ENCODE measurements around the gene AKAP6.

The AKAP6 gene

GRCh38 chr14:32329146-32329545 lies at the start of gene AKAP6:
Gene AKAP6 (plus strand): TSS chr14:32329298. CDS start chr14:32433494, 104,196 bp downstream.
- no peak for DNase-seq

- DNase-seq: no peak
Measured at GRCh38 chr14:32286602-32287001, 42.5 kb upstream of the AKAP6 start.

GRCh38 chr14:32296366-32296765 lies 32.7 kb upstream of the AKAP6 start:
- DNase-seq: no peak

GRCh38 chr14:32298346-32298745 lies 30.8 kb upstream of the AKAP6 start:
- no peak for DNase-seq

- no peak for DNase-seq
Measured at GRCh38 chr14:32300136-32300535, 29.0 kb upstream of the AKAP6 start.

GRCh38 chr14:32303865-32304264 lies 25.2 kb upstream of the AKAP6 start:
- DNase-seq: no peak

GRCh38 chr14:32304296-32304695 lies 24.8 kb upstream of the AKAP6 start:
- no peak for DNase-seq

- no peak for DNase-seq
Measured at GRCh38 chr14:32306549-32306948, 22.5 kb upstream of the AKAP6 start.

GRCh38 chr14:32307881-32308582 lies 21.1 kb upstream of the AKAP6 start:
- no peak for DNase-seq

- no peak for DNase-seq
Measured at GRCh38 chr14:32310876-32311275, 18.2 kb upstream of the AKAP6 start.

GRCh38 chr14:32311294-32312009 lies 17.6 kb upstream of the AKAP6 start:
- no peak for DNase-seq

GRCh38 chr14:32312010-32312331 lies 17.1 kb upstream of the AKAP6 start:
- no peak for DNase-seq

GRCh38 chr14:32313844-32314376 lies 15.2 kb upstream of the AKAP6 start:
- DNase-seq: no peak

- no peak for DNase-seq
Measured at GRCh38 chr14:32318087-32318795, 10.9 kb upstream of the AKAP6 start.

- no peak for DNase-seq
Measured at GRCh38 chr14:32319368-32320049, 9.6 kb upstream of the AKAP6 start.

- DNase-seq: no peak
Measured at GRCh38 chr14:32324601-32325000, 4.5 kb upstream of the AKAP6 start.

GRCh38 chr14:32327255-32327961 lies 1.7 kb upstream of the AKAP6 start:
- no peak for DNase-seq

- no peak for DNase-seq
Measured at GRCh38 chr14:32329690-32330285, 690 bp downstream of the AKAP6 start.

- no peak for DNase-seq
Measured at GRCh38 chr14:32330351-32331111, 1.4 kb downstream of the AKAP6 start.

- no peak for DNase-seq
Measured at GRCh38 chr14:32331206-32331605, 2.1 kb downstream of the AKAP6 start.
